Prostate gland (tissue), 2 donors: Measurements from ENCODE around the gene ARHGAP24. TPM values are rescaled to one million over a fixed set of nuclear protein-coding genes. Genes with fewer than 3 reads are reported as not detected.
A peak's percentile ranks its signal among the peaks of the same experiment; 100 is the strongest.

ENCODE experiments used
- DNase-seq: peaks from one replicate; pipeline ENCODE4 v3.0.0-alpha.2; 2019; ENCODE audit warnings: low spot score
- H3K27ac ChIP-seq, 2 donors: fragments of 200-600 bp; sonication (generic); 2 replicates each; pipeline ENCODE4 v1.5.1; 2017 to 2019
- H3K27me3 ChIP-seq: fragments of 200-600 bp; sonication (generic); replicated peaks from 2 replicates; pipeline ENCODE4 v1.5.1; 2019; ENCODE audit not compliant: insufficient read depth
- H3K36me3 ChIP-seq, 2 donors: fragments of 200-600 bp; sonication (generic); 1 replicate in 1 of 2; 2 replicates in 1 of 2; pipeline versions ENCODE4 v1.5.1 to v1.8.1; 2017 to 2019
- H3K4me1 ChIP-seq: fragments of 200-600 bp; sonication (generic); replicated peaks from 2 replicates; pipeline ENCODE4 v1.5.1; 2019
- H3K4me3 ChIP-seq, 2 donors: fragments of 200-600 bp; sonication (generic); 2 replicates each; pipeline ENCODE4 v1.5.1; 2017 to 2019
- H3K9me3 ChIP-seq: fragments of 200-600 bp; sonication (generic); 2 replicates; pipeline ENCODE4 v1.5.1; 2017
- POLR2A ChIP-seq: fragments of 450-650 bp; IDR thresholded peaks from one replicate; pipeline ENCODE4 v1.6.1; 2016; ENCODE audit warnings: antibody characterized with exemption, mild to moderate bottlenecking
- POLR2AphosphoS5 ChIP-seq: sonication (generic); formaldehyde crosslinking; IDR thresholded peaks from one replicate; pipeline ENCODE4 v1.6.1; 2017; ENCODE audit warnings: antibody characterized with exemption
- WGBS: methylation state at CpG from one replicate; pipeline ENCODE4 v1.1.5; 2018; 5-methylcytosine and 5-hydroxymethylcytosine counted together
- intact Hi-C: fragments of 100-400 bp; cut with DNase I; formaldehyde crosslinking; loops from one replicate; pipeline ENCODE4 v1.14.2; 2022
- total RNA-seq, 2 donors: library from RNA; depleted of rRNA; stranded (reverse); fragments of >200 nt; gene quantifications; one replicate each; pipeline ENCODE4 v1.1.0, GENCODE V29; 2016
- TF ChIP-seq, protein P1 (sequence below), 4 experiments: fragments of 200-600 bp in 2 of 4; fragments of 450-650 bp in 2 of 4; sonication (generic) in 2 of 4; IDR thresholded peaks; 1 replicate in 3 of 4; 2 replicates in 1 of 4; pipeline ENCODE4 v1.5.1; 2016 to 2019; ENCODE audit warnings: antibody characterized with exemption in 4 of 4, mild to moderate bottlenecking in 2 of 4, moderate library complexity in 2 of 4

The ARHGAP24 gene
- total RNA-seq, 2 donors from 2014 or later, result 6.7 to 7.4 TPM

DNA sequence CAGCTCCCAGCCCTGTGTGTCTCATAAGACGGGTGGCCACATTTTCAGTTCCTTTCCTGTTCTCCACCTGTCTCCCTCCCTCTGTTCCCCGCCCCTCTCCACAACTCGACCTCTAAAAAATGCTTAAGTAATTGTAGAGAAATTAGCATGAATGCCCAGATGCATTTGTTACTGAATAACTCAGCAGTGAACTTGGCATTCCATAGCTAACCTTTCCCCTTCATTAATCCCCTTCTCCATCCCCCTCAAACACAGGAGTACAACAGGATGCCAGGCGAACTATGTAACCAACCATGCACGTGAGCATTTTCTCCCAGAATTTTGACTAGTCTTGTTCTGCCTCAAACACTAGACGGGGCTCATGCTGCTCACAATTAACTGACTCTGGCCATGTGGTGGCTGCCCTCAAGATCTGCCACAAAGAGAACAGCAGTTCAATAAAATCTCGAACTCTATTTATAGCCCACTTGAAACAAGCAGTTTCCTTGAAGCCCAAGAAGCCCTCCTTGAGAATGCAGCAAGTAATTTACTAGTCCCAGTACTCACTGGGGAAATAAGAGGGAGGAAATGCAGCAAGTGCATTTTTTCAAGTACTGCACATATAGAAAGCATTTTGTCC, 351.2 kb downstream of the ARHGAP24 start:
- no peaks in the 10 kb centered on the region for H3K4me1 ChIP-seq
- no peak overlapping the region for H3K4me3 ChIP-seq
- H3K9me3 ChIP-seq, result no peaks in the 10 kb centered on the region
- intact Hi-C loops, result no loop called here
- no peaks in the 10 kb centered on the region for H3K27me3 ChIP-seq
- H3K27ac ChIP-seq, result no peak overlapping the region
- 28% methylated on average over 7 of the region's 7 CpGs for WGBS
- no peak for TF ChIP-seq POLR2A
- TF ChIP-seq, protein P1, sequence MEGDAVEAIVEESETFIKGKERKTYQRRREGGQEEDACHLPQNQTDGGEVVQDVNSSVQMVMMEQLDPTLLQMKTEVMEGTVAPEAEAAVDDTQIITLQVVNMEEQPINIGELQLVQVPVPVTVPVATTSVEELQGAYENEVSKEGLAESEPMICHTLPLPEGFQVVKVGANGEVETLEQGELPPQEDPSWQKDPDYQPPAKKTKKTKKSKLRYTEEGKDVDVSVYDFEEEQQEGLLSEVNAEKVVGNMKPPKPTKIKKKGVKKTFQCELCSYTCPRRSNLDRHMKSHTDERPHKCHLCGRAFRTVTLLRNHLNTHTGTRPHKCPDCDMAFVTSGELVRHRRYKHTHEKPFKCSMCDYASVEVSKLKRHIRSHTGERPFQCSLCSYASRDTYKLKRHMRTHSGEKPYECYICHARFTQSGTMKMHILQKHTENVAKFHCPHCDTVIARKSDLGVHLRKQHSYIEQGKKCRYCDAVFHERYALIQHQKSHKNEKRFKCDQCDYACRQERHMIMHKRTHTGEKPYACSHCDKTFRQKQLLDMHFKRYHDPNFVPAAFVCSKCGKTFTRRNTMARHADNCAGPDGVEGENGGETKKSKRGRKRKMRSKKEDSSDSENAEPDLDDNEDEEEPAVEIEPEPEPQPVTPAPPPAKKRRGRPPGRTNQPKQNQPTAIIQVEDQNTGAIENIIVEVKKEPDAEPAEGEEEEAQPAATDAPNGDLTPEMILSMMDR (IDR thresholded peaks at IDR 0.05), result peak in 1 of 4 experiments; percentile 22
- no peak for DNase-seq
- H3K36me3 ChIP-seq, result no peaks in the 10 kb centered on the region

DNA sequence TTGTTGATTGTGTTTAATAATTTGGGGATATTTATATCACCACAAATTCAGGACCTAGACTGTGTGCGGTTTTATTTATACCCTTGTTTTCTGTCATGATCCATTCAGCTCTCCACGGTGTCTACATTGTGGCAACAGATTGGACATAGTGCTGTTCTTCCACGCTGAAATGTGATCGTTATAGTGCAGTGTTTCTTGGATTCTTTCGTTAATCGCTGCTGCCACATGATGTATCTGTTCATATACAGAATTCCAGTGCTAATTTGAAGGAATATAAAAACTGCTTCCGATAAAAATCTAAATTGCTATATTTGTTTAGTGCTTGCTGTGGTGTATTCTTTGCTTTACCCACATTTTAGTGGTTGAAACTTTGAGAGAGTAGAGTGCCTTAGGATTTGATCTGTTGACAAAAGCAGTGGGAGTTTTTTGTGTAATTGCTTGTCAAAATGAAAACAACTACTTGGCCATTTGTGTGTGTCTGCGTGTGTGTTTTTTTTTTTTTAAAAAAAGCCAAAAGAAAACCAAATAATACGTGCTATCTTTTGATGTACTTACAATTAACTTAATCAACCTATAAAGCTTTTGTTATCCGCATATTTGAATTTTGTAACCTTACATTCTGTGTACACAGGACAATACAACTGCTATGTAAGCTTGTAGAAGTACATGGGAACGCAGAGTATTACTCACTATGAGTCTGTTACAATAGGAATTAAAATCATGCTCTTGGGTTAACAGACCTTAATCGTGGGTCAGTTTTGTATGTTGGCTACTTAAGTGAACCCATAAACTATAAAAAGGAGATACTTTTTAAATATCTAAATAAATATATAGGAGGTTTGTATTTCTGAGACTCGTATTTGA, 353.3 kb downstream of the ARHGAP24 start:
- TF ChIP-seq, protein P1 (IDR thresholded peaks at IDR 0.05), result no peak
- TF ChIP-seq POLR2A, result no peak
- no peak for TF ChIP-seq POLR2AphosphoS5
- WGBS, result 16% methylated on average over 13 of the region's 13 CpGs
- Histone ChIP-seq H3K9me3 (no peaks in the 10 kb centered on the region), H3K27me3 (no peaks in the 10 kb centered on the region), H3K36me3 (no peaks in the 10 kb centered on the region), H3K4me1 (no peaks in the 10 kb centered on the region), H3K27ac (peak overlapping the region; percentile 26 to 51), H3K4me3 (peak overlapping the region in 1 of 2 donors; percentile 9)
- intact Hi-C loops, result no loop called here
- DNase-seq, result no peak

DNA sequence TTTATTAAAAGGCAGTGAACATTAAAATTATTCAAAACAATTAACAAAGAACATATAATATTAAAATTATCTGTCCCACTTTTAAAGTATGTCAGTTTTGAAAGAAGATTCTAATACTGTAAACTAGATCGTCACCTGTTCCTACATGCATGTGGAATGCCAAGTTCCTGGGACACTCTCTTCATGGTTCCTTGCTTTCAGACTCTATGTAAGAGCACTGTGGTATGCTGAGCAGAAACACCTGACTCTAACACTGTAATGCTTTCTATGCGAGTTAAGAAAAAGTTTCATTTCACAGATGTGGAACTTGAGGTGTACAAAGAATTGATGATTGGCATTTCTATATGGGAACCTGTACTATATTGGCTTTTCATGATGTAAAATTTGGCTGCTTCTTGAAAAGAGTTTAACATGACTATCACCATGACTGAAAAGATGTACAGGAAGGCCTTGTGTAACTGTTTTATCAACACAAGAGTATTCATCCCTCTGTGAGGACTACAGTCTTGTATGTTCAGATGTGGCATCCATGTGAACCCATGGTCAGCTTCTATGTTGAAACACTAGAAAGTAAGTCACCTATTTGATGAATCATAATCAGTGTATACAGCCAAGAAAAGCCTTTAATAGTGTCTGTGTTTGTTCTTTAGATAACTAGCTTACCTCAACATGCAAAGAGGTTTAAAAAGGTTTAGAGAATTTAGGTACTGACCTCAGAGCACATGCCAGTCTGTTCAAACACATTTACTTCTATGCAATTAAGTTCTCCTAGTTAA, 354.5 kb downstream of the ARHGAP24 start:
- Histone ChIP-seq H3K4me3 (no peak overlapping the region), H3K27ac (no peak overlapping the region)
- no peak for DNase-seq

DNA sequence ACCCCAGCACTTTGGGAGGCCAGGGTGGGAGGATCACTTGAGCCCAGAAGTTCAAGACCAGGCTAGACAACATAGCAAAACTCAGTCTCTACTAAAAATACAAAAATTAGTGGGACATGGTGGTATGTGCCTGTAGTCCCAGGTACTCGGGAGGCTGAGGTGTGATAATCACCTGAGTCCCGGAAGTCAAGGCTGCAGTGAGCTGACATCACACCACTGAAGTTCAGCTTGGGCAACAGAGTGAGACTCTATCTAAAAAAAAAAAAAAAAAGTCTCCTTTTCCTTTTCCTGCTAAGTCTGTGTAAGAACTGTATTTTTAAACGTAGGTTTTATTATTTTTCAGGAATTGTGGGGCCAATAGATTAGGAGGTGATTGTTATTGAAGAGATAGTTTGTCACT, 356.7 kb downstream of the ARHGAP24 start:
- Histone ChIP-seq H3K9me3 (no peaks in the 10 kb centered on the region), H3K27me3 (no peaks in the 10 kb centered on the region), H3K4me1 (no peaks in the 10 kb centered on the region), H3K4me3 (no peak overlapping the region), H3K36me3 (no peaks in the 10 kb centered on the region), H3K27ac (no peak overlapping the region)
- intact Hi-C loops, result no loop called here
- no peak for DNase-seq
- WGBS, result 91% methylated on average over 3 of the region's 3 CpGs
- no peak for TF ChIP-seq POLR2A
- no peak for TF ChIP-seq POLR2AphosphoS5
- TF ChIP-seq, protein P1 (IDR thresholded peaks at IDR 0.05), result no peak

More for the DNA sequence above, 354.5 kb downstream of the ARHGAP24 start:
- H3K27me3 ChIP-seq, result no peaks in the 10 kb centered on the region
- 49% methylated on average over 2 of the region's 2 CpGs for WGBS
- H3K4me1 ChIP-seq, result no peaks in the 10 kb centered on the region
- TF ChIP-seq, protein P1 (IDR thresholded peaks at IDR 0.05), result no peak
- TF ChIP-seq POLR2A (no peak), POLR2AphosphoS5 (no peak)
- intact Hi-C loops, result no loop called here
- H3K36me3 ChIP-seq, result no peaks in the 10 kb centered on the region
- H3K9me3 ChIP-seq, result no peaks in the 10 kb centered on the region
